Myometrial cell (primary cell): ENCODE data around the gene FAM209A. TPM values are rescaled to one million over a fixed set of nuclear protein-coding genes. Genes with fewer than 3 reads are reported as not detected.

Experiments
- total RNA-seq: library from RNA; depleted of rRNA; stranded (reverse); fragments of >200 nt; gene quantifications from 2 replicates; pipeline ENCODE4 v1.2.3, GENCODE V29; 2015

FAM209A gene
- not detected in 2 replicates for total RNA-seq

DNA sequence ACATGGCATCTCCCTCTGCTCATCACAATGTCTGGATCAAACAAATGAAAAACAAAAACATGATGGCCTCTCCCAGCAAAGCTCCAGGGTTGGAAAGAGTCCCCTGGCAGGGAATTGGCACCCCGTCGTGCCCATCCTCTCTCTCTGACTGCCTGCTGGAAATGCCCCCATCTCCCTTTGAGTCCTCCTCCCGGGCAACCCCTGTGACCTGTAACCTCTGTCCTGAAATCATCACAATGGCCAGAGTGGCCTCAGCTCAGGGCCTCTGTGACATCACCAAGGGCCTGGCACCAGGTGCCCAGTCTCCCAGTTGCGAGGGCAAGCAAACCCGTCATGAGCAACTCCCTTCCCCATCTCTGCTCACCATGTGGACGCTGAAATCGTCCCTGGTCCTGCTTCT lies at the start of gene FAM209A:
Gene FAM209A (plus strand): TSS at position 301 of the 400 bp plus-strand sequence. CDS start 65 bp downstream, at position 366.

DNA sequence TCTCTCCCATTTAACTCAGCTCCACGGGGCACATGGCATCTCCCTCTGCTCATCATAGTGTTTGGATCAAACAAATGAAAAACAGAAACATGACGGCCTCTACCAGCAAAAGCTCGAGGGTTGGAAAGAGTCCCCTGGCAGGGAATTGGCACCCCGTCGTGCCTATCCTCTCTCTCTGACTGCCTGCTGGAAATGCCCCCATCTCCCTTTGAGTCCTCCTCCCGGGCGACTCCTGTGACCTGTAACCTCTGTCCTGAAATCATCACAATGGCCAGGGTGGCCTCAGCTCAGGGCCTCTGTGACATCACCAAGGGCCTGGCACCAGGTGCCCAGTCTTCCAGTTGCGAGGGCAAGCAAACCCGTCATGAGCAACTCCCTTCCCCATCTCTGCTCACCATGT lies 8.4 kb downstream of the FAM209A start, which contains the start of gene FAM209B:
Gene FAM209B (plus strand): TSS at position 301 of the 400 bp plus-strand sequence. CDS start 96 bp downstream, at position 397.

Other genes with a start within 250 kb of the FAM209A start
- 32.1 and 36.6 TPM in 2 replicates for gene FAM210B, start 165.8 kb upstream of the FAM209A start, total RNA-seq
- 79.8 and 81.0 TPM in 2 replicates for gene AURKA, start 132.5 kb upstream of the FAM209A start, total RNA-seq
- 32.8 and 42.1 TPM in 2 replicates for gene CSTF1, start 132.1 kb upstream of the FAM209A start, total RNA-seq
- 24.1 and 25.4 TPM in 2 replicates for gene CASS4, start 112.5 kb upstream of the FAM209A start, total RNA-seq
- 92.3 and 93.1 TPM in 2 replicates for gene RTF2, start 56.1 kb upstream of the FAM209A start, total RNA-seq
- gene FAM209B, start 8.5 kb downstream of the FAM209A start, total RNA-seq: 3.7 TPM in 1 of 2 replicates, not detected in the other
- 8.0 and 8.6 TPM in 2 replicates for gene TFAP2C, start 104.6 kb downstream of the FAM209A start, total RNA-seq